ENCODE results near the gene SYNDIG1L.
"Not testable (repeated sequence)": the region's sequence is repeated elsewhere in the genome, so short reads cannot be mapped to it uniquely, and the experiment has no call there.

The SYNDIG1L gene

GRCh38 chr14:74401504-74402241, 24.3 kb downstream of the SYNDIG1L start:
- peak; percentile 52 for DNase-seq

DNA sequence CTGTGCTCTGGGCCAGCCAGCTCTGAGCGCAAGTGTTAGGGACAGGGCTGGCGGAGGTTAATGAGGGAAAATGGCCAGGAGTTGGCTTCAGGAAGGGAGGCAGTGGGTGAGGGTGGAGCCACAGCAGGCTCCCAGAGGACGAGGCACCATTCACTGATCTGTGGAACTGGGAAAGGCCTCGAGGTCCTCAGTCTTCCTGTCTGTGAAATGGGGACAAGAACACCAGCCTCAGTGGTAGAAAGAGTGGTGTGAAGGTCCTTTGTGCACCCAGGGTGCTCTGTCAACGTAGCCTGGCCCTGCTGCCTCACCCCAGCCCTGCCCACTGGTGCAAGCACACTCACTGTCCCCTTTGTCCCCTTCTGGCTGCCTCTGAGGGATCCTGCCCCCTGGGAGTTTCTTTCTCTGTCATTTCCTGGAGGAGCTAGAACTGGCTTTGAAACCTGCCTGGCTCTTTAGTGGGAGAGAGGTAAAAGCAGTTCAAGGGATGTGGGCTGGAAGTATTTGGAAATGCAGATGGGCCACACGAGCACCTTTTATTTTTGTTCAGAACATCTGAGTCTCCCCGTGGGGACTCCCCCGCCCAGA, 25.0 kb downstream of the SYNDIG1L start:
- no peak for DNase-seq

GRCh38 chr14:74400031-74400685, 25.9 kb downstream of the SYNDIG1L start:
- DNase-seq = no peak

- DNase-seq = no peak
These were observed 30.9 kb downstream of the SYNDIG1L start for GRCh38 chr14:74395094-74395493.

DNA sequence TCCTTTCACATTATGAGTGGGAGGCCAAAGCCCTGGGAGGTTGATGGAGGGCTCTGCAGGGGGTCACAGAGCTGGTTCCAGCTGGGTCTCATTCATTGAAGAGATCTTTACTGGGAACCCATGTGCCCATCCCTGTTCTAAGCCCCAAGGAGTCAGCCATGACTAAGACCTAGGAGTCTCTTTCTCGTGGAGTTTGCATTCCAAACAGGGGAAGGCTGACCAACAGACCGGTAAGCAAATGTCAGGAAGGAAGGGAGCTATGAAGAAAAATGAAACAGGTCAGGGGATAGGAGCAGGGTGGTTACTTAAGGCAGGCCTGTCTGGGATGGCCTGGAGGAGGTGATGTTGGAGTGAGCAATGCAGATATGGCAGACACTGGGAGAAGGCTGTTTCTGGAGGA, 31.5 kb downstream of the SYNDIG1L start:
- no peak for DNase-seq

DNA sequence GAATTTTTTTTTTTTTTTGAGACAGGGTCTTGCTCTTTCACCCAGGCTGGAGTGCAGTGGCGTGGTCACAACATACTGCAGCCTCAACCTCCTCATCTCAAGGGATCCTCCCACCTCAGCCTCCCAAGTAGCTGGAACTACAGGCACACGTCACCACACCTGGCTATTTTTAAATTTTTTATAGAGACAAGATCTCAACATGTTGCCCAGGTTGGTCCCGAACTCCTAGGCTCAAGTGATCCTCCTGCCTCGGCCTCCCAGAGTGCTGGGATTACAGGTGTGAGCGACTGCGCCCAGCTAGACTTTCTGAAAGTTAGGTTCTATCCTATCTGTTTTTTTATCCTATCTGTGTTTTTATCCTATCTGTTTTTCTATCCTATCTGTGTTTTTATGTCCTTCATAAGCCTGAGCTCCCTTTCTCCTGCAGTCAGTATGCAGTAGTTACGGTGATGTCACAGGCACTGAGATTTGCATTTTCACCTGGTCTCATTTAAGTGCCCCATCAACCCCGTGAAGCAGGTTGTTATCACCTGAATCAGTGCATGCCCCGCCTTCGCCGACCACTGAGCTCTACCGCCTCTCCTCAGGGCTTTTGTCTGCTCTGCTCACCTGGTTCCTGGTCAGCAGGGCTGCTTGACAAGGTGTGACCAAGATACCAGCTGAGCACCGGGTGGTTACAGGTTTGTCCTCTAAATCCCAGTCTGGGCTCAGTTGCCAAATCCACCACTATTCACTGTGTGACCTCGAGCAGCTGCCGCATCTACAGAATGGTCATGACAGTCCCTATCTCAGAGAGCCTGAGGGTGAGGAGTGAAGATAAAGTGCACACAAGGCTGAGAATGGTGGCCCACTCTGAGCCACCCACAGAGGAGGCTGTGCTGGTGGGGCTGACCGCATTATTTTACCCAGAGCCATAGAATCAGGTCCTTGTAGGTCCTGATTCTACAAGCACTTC, 33.1 kb downstream of the SYNDIG1L start:
- DNase-seq = no peak

GRCh38 chr14:74391479-74391878, 34.5 kb downstream of the SYNDIG1L start:
- DNase-seq = no peak

DNA sequence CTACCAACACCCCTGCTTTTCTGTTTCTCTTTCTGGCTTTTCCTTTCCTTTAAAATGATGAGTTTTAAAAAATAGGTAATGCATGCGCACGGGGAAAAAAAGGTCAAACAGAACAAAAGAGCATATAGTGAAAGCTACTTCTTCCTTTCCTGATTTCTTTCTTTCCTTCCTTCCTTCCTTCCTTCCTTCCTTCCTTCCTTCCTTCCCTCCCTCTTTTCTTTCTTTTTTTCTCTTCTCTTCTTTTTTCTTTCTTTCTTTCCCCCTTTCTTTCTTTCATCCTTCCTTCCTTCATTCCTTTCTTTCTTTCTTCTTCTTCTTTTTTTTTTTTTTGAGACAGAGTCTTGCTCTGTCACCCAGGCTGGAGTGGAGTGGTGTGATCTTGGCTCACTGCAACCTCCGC, 35.5 kb downstream of the SYNDIG1L start:
- DNase-seq = not testable (repeated sequence)

DNA sequence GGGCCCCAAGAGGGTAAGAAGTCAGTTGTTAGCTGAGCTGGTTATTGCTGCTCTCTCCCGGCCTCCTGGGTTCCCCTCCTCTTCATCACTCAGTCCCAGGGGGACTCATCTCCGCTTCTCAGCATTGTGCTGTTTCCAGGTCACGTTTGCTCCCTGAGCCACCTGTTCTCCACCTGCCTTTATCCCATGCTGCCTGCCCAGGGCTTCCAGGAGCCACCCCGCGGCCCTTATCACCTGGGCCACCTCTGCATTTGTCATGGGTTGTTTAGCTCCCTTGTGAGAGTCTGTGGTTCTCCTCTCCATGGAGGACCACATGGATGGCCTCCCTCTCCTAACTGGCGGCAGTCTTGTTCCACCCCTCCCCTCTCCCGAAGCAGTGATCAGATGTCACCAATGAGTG, 36.0 kb downstream of the SYNDIG1L start:
- DNase-seq = no peak

- no peak for DNase-seq
These were observed 43.8 kb downstream of the SYNDIG1L start for GRCh38 chr14:74382231-74382630.

DNA sequence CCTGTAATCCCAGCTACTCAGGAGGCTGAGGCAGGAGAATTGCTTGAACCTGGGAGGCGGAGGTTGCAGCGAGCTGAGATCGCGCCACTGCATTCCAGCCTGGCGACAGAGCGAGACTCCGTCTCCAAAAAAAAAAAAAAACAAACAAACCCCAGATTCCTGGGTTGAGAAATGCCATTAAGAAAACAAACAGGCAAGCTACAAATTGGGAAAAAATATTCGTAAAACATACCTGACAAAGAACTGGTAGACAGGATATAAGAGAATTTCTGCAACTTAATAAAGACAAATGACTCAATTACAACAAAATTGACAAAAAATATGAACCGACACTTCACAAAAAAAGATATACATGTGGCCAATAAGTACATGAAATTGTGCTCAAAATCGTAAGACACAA, 44.4 kb downstream of the SYNDIG1L start:
- not testable (repeated sequence) for DNase-seq

DNA sequence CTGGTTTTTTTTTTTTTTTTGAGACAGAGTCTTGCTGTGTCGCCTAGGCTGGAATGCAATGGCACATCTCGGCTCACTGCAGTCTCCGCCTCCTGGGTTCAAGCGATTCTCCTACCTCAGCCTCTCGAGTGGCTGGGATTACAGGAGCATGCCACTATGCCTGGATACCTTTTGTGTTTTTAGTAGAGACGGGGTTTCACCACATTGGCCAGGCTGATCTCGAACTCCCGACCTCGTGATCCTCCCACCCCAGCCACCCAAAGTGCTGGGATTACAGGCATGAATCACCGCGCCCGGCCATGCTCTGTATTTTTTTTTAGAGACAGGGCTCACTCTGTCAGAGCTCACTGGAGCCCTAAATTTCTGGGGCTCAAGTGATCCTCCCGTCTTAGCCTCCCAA, 45.2 kb downstream of the SYNDIG1L start:
- no peak for DNase-seq

GRCh38 chr14:74380172-74380571, 45.8 kb downstream of the SYNDIG1L start:
- no peak for DNase-seq

DNA sequence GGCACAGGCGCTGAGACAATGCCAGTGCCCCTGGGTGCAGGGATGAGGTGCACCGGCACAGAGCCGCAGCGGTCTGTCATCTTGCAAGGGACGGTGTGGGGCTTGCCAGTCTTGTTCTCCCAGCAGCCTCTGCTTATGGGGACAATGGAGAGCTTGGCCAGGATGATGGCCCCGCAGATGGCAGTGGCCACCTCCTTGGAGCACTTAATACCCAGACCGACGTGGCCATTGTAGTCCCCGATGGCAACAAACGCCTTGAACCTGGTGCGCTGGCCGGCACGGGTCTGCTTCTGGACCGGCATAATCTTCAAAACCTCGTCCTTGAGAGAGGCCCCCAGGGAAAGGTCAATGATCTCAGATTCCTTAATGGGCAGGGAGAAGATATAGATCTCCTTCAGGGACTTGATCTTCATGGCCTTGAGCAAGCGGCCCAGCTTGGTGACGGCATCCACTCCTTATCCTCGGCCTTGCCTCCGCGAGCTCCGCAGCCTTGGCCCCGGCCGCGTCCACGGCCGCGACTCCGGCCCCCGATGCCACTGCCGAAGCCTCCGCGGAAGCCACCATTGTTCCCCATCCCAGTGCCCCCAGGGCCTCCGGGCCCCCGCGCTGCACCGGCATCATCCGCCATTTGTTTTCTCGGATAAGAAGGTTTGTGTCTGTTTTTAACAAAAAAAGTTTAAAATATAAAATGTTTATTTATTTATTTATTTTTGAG, 47.9 kb downstream of the SYNDIG1L start:
- DNase-seq = no peak

DNA sequence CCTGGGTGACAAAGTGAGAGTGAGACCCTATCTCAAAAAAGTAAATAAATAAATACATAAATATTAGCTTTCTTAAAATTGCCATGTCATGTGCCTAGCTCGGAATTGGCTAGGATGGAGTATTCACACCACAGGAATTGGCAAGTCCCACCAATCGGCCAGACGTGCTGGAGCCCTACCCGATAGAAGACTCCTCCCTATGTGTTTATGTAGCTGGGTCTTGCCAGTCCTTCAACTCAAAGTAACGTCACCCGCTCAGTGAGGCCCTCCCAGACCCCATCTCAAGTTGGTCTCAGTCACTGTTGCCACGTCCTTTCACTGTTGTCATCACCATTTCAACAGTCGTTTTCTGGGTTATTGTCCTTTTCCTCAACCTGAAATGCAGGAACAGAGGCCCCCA, 57.6 kb downstream of the SYNDIG1L start:
- DNase-seq = no peak

DNA sequence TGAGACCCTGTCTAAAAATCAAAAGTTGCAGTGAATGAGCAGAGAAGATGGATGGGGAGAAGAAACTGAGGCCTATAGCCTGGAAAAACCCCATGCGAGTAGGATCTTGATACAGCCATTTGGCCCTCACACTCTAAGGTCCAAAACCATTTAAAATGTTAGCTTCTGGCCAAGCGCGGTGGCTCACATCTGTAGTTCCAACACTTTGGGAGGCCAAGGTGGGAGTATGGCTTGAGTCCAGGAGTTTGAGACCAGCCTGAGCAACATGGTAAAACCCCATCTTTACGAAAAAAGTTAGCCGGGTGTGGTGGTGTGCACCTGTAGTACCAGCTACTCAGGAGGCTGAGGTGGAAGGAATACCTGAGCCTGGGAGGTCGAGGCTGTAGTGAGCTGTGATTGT, 58.0 kb downstream of the SYNDIG1L start:
- DNase-seq = no peak

DNA sequence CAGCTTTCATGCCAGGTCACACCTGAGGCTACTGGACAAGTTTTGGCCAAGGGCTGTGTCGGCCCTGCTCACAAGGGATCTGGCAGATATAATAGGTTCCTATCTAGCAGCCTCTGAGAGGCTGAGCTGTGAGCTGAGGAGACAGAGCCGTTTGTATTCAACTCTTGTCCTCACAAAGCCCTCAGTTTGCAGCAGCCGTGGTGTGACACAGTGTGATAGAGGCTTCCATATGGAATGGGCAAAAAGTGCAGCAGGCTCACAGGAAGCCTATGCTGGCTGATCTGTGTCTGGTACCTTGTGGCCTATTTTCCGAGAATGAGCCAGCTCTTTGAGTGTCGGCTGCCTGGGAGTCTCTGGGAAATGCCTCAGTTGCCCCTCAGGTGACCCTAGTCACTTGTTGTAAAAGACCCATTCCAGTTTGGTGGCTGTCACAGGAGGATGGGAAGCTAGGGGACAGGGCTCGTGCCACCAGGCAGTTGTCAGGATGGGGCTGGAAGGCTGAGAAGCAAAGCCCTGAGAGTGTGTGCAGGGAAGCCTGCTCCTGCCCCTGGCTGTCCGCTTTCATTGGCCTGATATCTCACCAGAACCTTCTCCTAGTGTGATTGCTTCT, 61.6 kb downstream of the SYNDIG1L start:
- no peak for DNase-seq

GRCh38 chr14:74362361-74362915, 63.6 kb downstream of the SYNDIG1L start:
- DNase-seq = peak; percentile 62

DNA sequence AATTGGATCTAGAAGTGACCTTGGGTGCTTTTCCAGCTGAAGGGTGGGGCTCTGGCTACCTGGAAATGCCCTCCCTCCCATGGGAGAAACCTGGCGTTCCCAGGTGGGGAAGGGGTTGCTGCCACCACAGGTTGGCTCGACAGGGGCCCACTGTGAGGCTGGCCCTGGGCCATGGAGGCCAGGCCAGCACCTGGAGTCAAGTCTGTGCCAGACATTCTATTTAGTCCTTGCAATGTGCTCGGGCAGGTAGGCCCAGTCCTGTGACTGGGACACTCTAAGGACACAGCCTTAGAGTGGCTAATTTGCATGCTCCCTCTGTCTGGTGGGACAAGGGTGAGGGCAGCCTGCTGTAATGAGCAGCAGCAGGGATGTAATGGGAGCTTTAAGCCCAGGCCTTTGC, 65.8 kb downstream of the SYNDIG1L start:
- no peak for DNase-seq

DNA sequence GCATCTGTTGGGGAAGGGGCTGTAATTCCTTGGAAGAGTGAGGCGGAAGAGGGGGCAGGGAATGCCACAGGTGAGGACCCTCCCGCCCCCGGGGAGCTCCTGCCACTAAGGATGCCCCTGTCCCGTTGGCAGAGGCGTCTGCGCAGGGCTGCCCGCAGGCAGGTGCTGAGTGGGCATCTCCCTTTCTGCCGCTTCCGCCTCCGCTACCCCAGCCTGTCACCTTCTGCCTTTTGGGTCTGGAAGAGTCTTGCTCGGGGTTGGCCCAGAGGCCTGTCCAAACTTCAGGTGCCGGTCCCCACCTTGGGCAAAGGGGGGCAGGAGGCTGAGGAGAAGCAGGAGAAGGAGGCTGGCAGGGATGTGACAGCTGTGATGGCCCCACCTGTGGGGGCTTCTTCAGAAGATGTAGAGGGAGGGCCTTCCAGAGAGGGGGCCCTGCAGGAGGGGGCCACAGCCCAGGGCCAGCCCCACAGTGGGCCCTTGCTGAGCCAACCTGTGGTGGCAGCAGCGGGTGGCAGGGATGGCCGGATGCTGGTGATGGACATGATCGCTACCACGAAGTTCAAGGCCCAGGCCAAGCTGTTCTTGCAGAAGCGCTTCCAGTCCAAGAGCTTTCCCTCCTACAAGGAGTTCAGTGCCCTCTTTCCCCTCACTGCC, 67.7 kb downstream of the SYNDIG1L start:
- DNase-seq = no peak

DNA sequence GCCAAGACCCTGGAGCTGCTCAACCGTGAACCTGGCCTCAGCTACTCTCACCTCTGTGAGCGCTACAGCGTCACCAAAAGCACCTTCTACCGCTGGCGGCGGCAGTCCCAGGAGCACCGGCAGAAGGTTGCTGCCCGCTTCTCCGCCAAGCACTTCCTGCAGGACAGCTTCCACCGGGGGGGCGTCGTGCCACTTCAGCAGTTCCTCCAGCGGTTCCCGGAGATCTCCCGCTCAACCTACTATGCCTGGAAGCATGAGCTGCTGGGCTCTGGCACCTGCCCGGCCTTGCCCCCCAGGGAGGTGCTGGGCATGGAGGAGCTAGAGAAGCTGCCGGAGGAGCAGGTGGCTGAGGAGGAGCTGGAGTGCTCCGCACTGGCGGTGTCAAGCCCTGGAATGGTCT, 68.4 kb downstream of the SYNDIG1L start:
- no peak for DNase-seq

Data from activated CD4-positive, alpha-beta T cell treated with anti-CD3 and anti-CD28 coated beads, Interleukin-2, amount 50 U/mL, for 1 hour (primary cell).